HG02885 (cell line): ENCODE results near the gene SMC1A.

Experiments
- ATAC-seq: cut with Tn5 transposase; IDR thresholded peaks from one replicate; pipeline ENCODE4 v1.9.1; 2021; ENCODE audit warnings: mild to moderate bottlenecking; ENCODE audit not compliant: unreplicated experiment, poor library complexity

SMC1A gene

GRCh38 chrX:53356186-53356585 lies 66.3 kb downstream of the SMC1A start:
- ATAC-seq = no peak

DNA sequence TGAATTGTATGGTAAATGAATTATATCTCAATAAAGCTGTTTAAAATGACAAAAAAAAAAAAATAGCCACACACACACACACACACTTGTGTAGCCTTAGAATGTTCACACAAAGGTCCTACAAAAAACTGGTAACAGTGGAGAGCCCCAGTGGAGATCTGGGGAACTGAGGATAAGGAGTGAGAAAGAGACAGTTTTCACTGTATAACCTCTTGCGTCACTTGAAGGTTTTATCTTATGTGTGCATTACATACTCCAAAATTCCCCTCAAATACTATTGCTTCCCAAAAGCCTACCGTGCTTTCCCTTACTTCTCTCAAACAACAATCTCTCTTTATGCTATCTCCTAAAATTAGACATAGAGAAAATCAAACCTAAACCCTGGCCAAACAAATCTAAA lies 67.8 kb downstream of the SMC1A start:
- no peak for ATAC-seq

DNA sequence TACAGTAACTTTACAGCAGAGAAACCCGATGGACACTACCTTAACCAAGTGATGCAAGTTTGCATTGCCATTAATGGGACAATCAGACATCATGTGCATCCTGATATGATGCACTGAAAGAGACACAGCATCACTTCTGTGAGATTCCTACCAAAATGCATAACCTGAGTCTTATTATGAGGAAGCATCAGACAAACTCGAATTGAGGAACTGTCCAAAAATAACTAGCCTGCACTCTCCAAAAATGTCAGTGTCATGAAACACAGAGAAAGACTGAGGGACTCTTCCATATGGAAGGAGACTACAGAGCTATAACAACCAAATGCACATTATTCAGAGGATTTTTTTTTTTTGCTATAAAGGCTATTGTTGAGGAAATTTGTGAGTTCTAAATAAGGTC lies 74.5 kb downstream of the SMC1A start:
- ATAC-seq = no peak

GRCh38 chrX:53340852-53341645 lies 81.4 kb downstream of the SMC1A start:
- ATAC-seq = no peak

GRCh38 chrX:53337101-53337500 lies 85.4 kb downstream of the SMC1A start:
- no peak for ATAC-seq

DNA sequence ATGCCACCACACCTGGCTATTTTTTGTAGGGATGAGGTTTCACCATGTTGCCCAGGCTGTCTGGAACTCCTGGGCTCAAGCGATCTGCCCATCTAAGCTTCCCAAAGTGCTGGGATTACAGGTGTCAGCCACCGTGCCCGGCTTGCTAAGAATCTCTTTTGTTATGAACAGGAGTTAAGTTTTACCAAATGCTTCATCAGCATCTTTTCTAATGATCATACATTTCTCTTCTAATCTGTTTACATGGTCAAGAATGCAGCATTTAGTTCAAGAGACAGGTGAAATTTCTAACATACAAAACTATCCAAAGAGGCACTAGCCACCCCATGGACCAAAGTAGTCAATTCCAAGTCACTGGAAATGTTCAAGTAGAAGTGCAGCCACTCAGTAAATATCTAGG lies 88.6 kb downstream of the SMC1A start:
- no peak for ATAC-seq

- ATAC-seq = no peak
These were observed 90.2 kb downstream of the SMC1A start for GRCh38 chrX:53332204-53332603.

DNA sequence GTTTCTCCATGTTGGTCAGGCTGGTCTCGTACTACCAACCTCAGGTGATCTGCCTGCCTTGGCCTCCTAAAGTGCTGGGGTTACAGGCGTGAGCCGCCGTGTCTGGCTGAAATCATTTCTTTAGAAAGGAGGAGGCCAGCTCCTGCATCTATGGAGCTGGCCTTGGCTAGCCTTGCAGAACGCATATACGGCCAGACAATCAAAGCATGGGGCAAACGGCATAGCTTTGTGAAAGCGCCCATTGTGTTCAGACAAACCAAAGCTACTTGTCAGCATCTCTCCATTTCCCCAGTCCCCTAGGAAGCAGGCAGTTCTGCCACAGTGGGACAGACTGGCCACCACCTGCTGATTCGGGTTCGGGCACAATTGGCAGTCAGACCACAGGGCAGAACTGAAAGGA lies 92.1 kb downstream of the SMC1A start:
- no peak for ATAC-seq

DNA sequence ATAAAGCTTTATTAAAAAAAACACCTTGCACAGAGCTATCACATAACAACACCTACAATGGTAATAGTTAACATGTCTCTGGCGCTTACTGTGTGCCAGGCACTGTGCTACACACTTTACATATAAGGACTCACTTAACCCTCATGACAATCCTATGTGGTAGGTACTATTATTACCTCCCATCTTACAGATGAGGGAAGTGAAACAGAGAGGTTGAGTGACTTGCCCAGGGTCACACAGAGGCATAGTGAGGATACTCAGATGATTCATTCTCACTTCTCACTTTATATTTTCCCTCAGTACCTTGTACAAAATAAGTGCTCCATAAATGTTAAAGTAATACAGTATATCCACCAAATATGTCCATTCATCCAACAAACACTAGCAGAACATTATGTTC lies 97.7 kb downstream of the SMC1A start:
- ATAC-seq = no peak
